ENCODE measurements around the gene FZD1. TPM values are rescaled to one million over a fixed set of nuclear protein-coding genes. Genes with fewer than 3 reads are reported as not detected.

The FZD1 gene
- total and polyA plus RNA-seq, 10 of the 15 experiments (the other 5 are each of a cell fraction or from before 2014, with no cell fraction given), result 0.07 to 0.56 (median 0.18) TPM

GRCh38 chr7:91291302-91291701, 27.1 kb downstream of the FZD1 start (continued):
- TF ChIP-seq ZNF592 (IDR thresholded peaks at IDR 0.05), result no peak
- TF ChIP-seq JUNB (IDR thresholded peaks at IDR 0.05), result no peak
- no peak for TF ChIP-seq RELA (IDR thresholded peaks at IDR 0.05; ENCODE audit: borderline replicate concordance, partially characterized antibody)
- TF ChIP-seq TCF3 (IDR thresholded peaks at IDR 0.05; ENCODE audit: borderline replicate concordance, insufficient read depth, low read depth, low read length), result no peak
- no peak for TF ChIP-seq USF2 (IDR thresholded peaks at IDR 0.05; ENCODE audit: borderline replicate concordance, low read depth, low read length)
- TF ChIP-seq ESRRA (IDR thresholded peaks at IDR 0.05; ENCODE audit: low read length), result no peak
- TF ChIP-seq STAT3 (IDR thresholded peaks at IDR 0.05; ENCODE audit: low read depth, low read length), result no peak
- TF ChIP-seq STAT1 (conservative IDR thresholded peaks at IDR 0.05), result no peak
- TF ChIP-seq PRDM15 (CRISPR knock-in tag; IDR thresholded peaks at IDR 0.05), result no peak
- TF ChIP-seq GATAD2B (conservative IDR thresholded peaks at IDR 0.05; ENCODE audit: low read depth), result no peak
